GM19035 (cell line): ENCODE measurements around the gene TMEM176B.

Experiments
- ATAC-seq: cut with Tn5 transposase; IDR thresholded peaks from one replicate; pipeline ENCODE4 v1.9.1; 2021; ENCODE audit not compliant: unreplicated experiment

The TMEM176B gene

GRCh38 chr7:150754951-150755350 lies 45.2 kb downstream of the TMEM176B start:
- ATAC-seq, result no peak

GRCh38 chr7:150753826-150754603 lies 46.1 kb downstream of the TMEM176B start:
- ATAC-seq, result no peak

- no peak for ATAC-seq
These were observed 46.9 kb downstream of the TMEM176B start for GRCh38 chr7:150753239-150753638.

GRCh38 chr7:150751702-150752101 lies 48.5 kb downstream of the TMEM176B start:
- ATAC-seq, result no peak

- ATAC-seq, result no peak
These were observed 51.8 kb downstream of the TMEM176B start for GRCh38 chr7:150748376-150748775.

- ATAC-seq, result no peak
These were observed 53.2 kb downstream of the TMEM176B start for GRCh38 chr7:150746921-150747320.

- no peak for ATAC-seq
These were observed 54.3 kb downstream of the TMEM176B start for GRCh38 chr7:150745876-150746275.

GRCh38 chr7:150745086-150745485 lies 55.1 kb downstream of the TMEM176B start:
- no peak for ATAC-seq

GRCh38 chr7:150744041-150744656 lies 56.0 kb downstream of the TMEM176B start:
- ATAC-seq, result no peak

GRCh38 chr7:150742286-150742968 lies 57.7 kb downstream of the TMEM176B start:
- no peak for ATAC-seq
